HepG2 (cell line): ENCODE results near the gene GOLGA6C. TPM values are rescaled to one million over a fixed set of nuclear protein-coding genes. Genes with fewer than 3 reads are reported as not detected.
"Not testable (repeated sequence)": the region's sequence is repeated elsewhere in the genome, so short reads cannot be mapped to it uniquely, and the experiment has no call there.

Source experiments
- ATAC-seq: fragments of 200-7000 bp; cut with Tn5 transposase; 3 replicates; pipeline ENCODE4 v1.9.1; 2020; ENCODE audit warnings: mild to moderate bottlenecking, moderate library complexity
- BruUV-seq: library from RNA; stranded (reverse); fragments of 400-500 nt; replicated peaks from 2 replicates; lab custom pipeline; 2021; lab: Mats Ljungman, UMichigan
- CTCF ChIA-PET: fragments of 300-600 bp; formaldehyde crosslinking; extraction: SDS; loops from one replicate; lab custom pipeline; 2021; ENCODE audit warnings: low total read pairs, inconsistent platforms, low intra/inter-chr PET ratio; lab: Yijun Ruan, JAX
- POLR2A ChIA-PET: fragments of 350-600 bp; sonication (Branson Sonifier 250); formaldehyde crosslinking; loops from one replicate; lab custom pipeline; 2020; ENCODE audit warnings: antibody characterized with exemption, inconsistent platforms; lab: Yijun Ruan, JAX
- DNase-seq: peaks from one replicate; pipeline ENCODE4 v3.0.0-alpha.2; 2015; ENCODE audit warnings: low spot score
- FAIRE-seq: peaks from 3 replicates; lab custom pipeline; 2011; peaks lifted over from hg19 to GRCh38; lab: Jason Lieb, UNC
- H2AFZ ChIP-seq: one replicate; pipeline ENCODE4 v1.6.1; 2011; ENCODE audit warnings: low read length, inconsistent platforms
- H3K27ac ChIP-seq: fragments of 300-600 bp; 3 replicates; pipeline ENCODE4 v1.8.0; 2011; ENCODE audit warnings: mixed run types, mild to moderate bottlenecking, mixed read lengths, low read length, inconsistent platforms; ENCODE audit not compliant: insufficient read depth; ENCODE audit errors: extremely low read length
- H3K27me3 ChIP-seq, 2 experiments: fragments of 200-600 bp in 1 of 2; 2 replicates in 1 of 2; 3 replicates in 1 of 2; pipeline versions ENCODE4 v1.6.0 to v1.8.0; 2011; ENCODE audit warnings: low read length in 2 of 2, mild to moderate bottlenecking in 2 of 2, moderate library complexity in 2 of 2, inconsistent platforms in 1 of 2; ENCODE audit not compliant: insufficient read depth in 2 of 2, control insufficient read depth in 1 of 2
- H3K36me3 ChIP-seq, 2 experiments: fragments of 200-600 bp in 1 of 2; replicated peaks in 1 of 2; 2 replicates in 1 of 2; 3 replicates in 1 of 2; pipeline versions ENCODE4 v1.5.1 to v1.8.0; 2011; ENCODE audit warnings: low read length in 2 of 2, inconsistent platforms in 1 of 2; ENCODE audit not compliant: insufficient read depth in 2 of 2, control insufficient read depth in 1 of 2
- H3K4me1 ChIP-seq: 2 replicates; pipeline ENCODE4 v1.5.1; 2012; ENCODE audit warnings: low read length, inconsistent platforms; ENCODE audit not compliant: insufficient read depth
- H3K4me2 ChIP-seq: 2 replicates; pipeline ENCODE4 v1.6.0; 2011; ENCODE audit warnings: low read depth, low read length, inconsistent platforms
- H3K4me3 ChIP-seq, 3 experiments: fragments of 200-600 bp in 1 of 3; sonication (generic), shearing (Covaris generic) in 1 of 3; replicated peaks in 1 of 3; 2 replicates each; pipeline ENCODE4 v1.5.1; 2011 to 2016; ENCODE audit warnings: low read length in 3 of 3, inconsistent platforms in 2 of 3, low read depth in 2 of 3, mild to moderate bottlenecking in 2 of 3, control low read depth in 1 of 3, mixed read lengths in 1 of 3; ENCODE audit not compliant: insufficient read depth in 1 of 3
- H3K79me2 ChIP-seq: one replicate; pipeline ENCODE4 v1.6.1; 2011; ENCODE audit warnings: low read length, inconsistent platforms; ENCODE audit not compliant: insufficient read depth
- H3K9ac ChIP-seq: 2 replicates; pipeline ENCODE4 v1.6.0; 2011; ENCODE audit warnings: mild to moderate bottlenecking, low read depth, low read length, inconsistent platforms; ENCODE audit not compliant: insufficient read depth
- H3K9me3 ChIP-seq: 2 replicates; pipeline ENCODE4 v1.5.1; 2012; ENCODE audit warnings: mild to moderate bottlenecking, low read length
- H4K20me1 ChIP-seq: 2 replicates; pipeline ENCODE4 v1.6.0; 2011; ENCODE audit warnings: inconsistent platforms, mild to moderate bottlenecking, low read length, moderate library complexity; ENCODE audit not compliant: insufficient read depth
- BCL6 ChIP-seq: IDR thresholded peaks from 2 replicates; pipeline ENCODE4 v1.6.1; 2016; ENCODE audit warnings: missing genetic modification reagents, missing compliant biosample characterization
- STAG1 ChIP-seq: sonication (generic); formaldehyde crosslinking; IDR thresholded peaks from 2 replicates; pipeline ENCODE4 v1.4.0; 2020; ENCODE audit warnings: missing genetic modification reagents
- WGBS: methylation state at CpG from one replicate; pipeline ENCODE4 v1.1.6; 2017; ENCODE audit warnings: low lambda C conversion rate; 5-methylcytosine and 5-hydroxymethylcytosine counted together
- in situ Hi-C: cut with HindIII; loops from 2 replicates; pipeline ENCODE4 v1.10.0; 2017; ENCODE audit warnings: low pct_unique_long_range_greater_than_20kb; ENCODE audit not compliant: extremely low pct_ligation_motif_present
- intact Hi-C: fragments of 100-400 bp; cut with micrococcal nuclease; formaldehyde crosslinking; loops from one replicate; pipeline ENCODE4 v1.10.0; 2022; ENCODE audit not compliant: unreplicated experiment
- polyA plus RNA-seq, 8 experiments: library from polyadenylated mRNA; depleted of rRNA in 3 of 8; stranded (reverse) in 7 of 8; unstranded in 1 of 8; fragments of >200 nt; fragmentation: Illumina TruSeq in 4 of 8; extraction: Trizol in 4 of 8; gene quantifications; 2 replicates each; pipeline versions ENCODE4 v1.2.1 to v1.2.3, GENCODE V29; 2011 to 2016; ENCODE audit warnings: low read depth in 4 of 8, missing spikeins in 1 of 8, mixed read lengths in 1 of 8; ENCODE audit not compliant: insufficient read depth in 1 of 8
- total RNA-seq, 5 experiments: library from RNA; depleted of rRNA; stranded (reverse); fragments of >200 nt; fragmentation: Illumina TruSeq; extraction: Trizol; gene quantifications; 2 replicates each; pipeline ENCODE4 v1.2.3, GENCODE V29; 2016; ENCODE audit warnings: low read depth in 1 of 5
- TF ChIP-seq, protein P1 (sequence below): sonication (generic); formaldehyde crosslinking; IDR thresholded peaks from 2 replicates; pipeline ENCODE4 v1.5.0; 2020; ENCODE audit warnings: mild to moderate bottlenecking, missing genetic modification reagents, moderate library complexity

The GOLGA6C gene
- total and polyA plus RNA-seq, 2 of the 13 experiments (the other 11 are each of a cell fraction or from before 2014, with no cell fraction given) = not detected

DNA sequence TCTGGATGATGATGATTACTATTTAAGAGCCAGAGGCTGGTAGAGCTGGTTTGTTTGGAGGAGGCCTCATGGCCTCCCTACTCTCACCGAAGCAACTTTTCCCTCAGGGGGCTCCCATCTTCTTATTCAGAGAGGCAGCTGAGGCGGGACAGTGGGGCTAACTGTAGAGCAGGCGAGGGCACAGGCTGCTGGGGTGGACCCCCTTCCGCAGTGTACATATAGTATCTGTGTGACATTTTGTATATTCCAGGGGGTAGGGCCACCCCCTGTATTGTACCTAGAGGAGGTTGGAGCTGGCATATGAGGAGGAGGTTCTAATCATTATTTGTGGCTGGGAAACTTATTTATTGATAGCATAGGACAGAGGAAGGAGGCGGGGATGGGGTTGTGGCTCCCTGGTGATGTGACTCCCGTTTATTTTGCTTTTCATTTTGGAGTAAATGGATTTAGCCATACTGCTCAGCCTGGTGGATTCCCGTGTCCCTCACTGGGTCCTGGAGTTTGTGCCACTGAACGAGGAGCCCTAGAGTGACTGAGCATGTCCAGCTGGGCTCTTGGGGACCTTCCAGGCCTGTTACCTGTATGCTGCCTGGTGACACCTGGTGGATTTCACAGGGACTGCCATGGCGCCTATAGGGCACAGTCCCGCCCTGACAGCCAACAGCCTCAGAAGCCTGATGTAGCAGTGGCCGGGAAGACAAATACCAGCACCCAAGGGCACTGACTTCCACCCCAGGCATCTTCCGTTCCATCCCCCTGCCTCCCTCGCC lies 40.6 kb downstream of the GOLGA6C start:
- H2AFZ ChIP-seq, H3K27ac ChIP-seq, POLR2A ChIA-PET, H4K20me1 ChIP-seq, CTCF ChIA-PET: not testable (repeated sequence)
- TF ChIP-seq STAG1 (CRISPR knock-in tag) = 0 out of 2 replicates have a peak, but pooled peaks have one; percentile 22
- TF ChIP-seq, all 625 proteins: peak for 1; not testable (repeated sequence) for 624
- intact Hi-C loops, H3K36me3 ChIP-seq, in situ Hi-C loops, H3K4me3 ChIP-seq, DNase-seq, H3K9ac ChIP-seq, BruUV-seq, H3K27me3 ChIP-seq, H3K79me2 ChIP-seq, H3K4me1 ChIP-seq, FAIRE-seq, H3K9me3 ChIP-seq: not testable (repeated sequence)
- ATAC-seq = peak; percentile 99
- H3K4me2 ChIP-seq = peak overlapping the region; percentile 42
- WGBS = 69% methylated on average over 3 of the region's 13 CpGs

DNA sequence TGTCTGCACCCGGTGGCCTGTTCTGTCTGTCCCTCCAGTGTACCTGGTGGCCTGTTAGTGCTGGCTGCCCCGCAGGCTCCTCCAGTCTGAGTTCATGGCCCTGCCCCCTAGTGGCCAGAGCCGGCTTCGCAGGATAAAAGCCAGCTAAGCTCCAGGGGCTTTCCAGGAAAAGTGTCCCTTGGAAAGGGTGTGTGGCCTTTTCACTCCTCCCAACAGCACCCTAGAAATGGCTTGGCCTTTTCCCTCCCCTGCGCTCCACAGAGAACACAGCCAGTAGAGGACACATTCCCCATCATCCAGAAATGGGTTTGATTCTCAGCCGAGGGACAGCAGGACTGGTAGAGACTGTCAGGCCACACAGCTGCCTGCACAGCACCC lies 41.2 kb downstream of the GOLGA6C start:
- DNase-seq, in situ Hi-C loops, H3K4me1 ChIP-seq, BruUV-seq, H3K79me2 ChIP-seq, H4K20me1 ChIP-seq, intact Hi-C loops, H3K4me3 ChIP-seq, H2AFZ ChIP-seq, FAIRE-seq, POLR2A ChIA-PET, H3K27me3 ChIP-seq, H3K9me3 ChIP-seq, CTCF ChIA-PET, H3K9ac ChIP-seq, H3K27ac ChIP-seq, H3K36me3 ChIP-seq: not testable (repeated sequence)
- TF ChIP-seq BCL6 (CRISPR knock-in tag) = 0 out of 2 replicates have a peak, but pooled peaks have one; percentile 23
- TF ChIP-seq, protein P1, sequence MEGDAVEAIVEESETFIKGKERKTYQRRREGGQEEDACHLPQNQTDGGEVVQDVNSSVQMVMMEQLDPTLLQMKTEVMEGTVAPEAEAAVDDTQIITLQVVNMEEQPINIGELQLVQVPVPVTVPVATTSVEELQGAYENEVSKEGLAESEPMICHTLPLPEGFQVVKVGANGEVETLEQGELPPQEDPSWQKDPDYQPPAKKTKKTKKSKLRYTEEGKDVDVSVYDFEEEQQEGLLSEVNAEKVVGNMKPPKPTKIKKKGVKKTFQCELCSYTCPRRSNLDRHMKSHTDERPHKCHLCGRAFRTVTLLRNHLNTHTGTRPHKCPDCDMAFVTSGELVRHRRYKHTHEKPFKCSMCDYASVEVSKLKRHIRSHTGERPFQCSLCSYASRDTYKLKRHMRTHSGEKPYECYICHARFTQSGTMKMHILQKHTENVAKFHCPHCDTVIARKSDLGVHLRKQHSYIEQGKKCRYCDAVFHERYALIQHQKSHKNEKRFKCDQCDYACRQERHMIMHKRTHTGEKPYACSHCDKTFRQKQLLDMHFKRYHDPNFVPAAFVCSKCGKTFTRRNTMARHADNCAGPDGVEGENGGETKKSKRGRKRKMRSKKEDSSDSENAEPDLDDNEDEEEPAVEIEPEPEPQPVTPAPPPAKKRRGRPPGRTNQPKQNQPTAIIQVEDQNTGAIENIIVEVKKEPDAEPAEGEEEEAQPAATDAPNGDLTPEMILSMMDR = 0 out of 2 replicates have a peak, but pooled peaks have one; percentile 12
- H3K4me2 ChIP-seq = peak overlapping the region; percentile 42
- WGBS = 0% methylated on average over 1 of the region's 6 CpGs
- ATAC-seq = peak; percentile 97

DNA sequence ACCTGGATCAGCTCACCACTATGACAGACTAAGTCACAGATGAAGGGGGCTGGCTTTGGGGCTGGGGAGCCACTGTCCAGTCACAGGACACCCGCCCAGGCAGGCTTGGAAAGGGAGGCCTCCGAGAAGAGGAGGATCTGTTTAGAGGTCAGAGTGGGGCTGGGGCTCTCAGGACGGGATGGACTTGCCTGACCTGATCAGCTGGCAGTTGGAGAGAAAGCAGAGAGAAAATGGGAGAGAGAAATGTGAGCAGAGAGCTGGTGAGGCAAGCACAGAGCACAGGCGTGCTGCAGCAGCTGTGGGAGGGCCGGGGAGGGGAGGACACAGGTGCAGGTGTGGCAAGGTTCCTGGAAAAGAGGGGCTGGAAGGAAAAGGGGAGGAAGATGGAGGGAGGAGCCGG lies 41.9 kb downstream of the GOLGA6C start:
- FAIRE-seq, H3K36me3 ChIP-seq, H2AFZ ChIP-seq, H3K9me3 ChIP-seq, H4K20me1 ChIP-seq, BruUV-seq, CTCF ChIA-PET, H3K4me3 ChIP-seq, H3K79me2 ChIP-seq, H3K4me2 ChIP-seq, in situ Hi-C loops, H3K9ac ChIP-seq, H3K27me3 ChIP-seq, H3K4me1 ChIP-seq, DNase-seq, H3K27ac ChIP-seq, ATAC-seq, POLR2A ChIA-PET: not testable (repeated sequence)
- 1% methylated on average over 5 of the region's 6 CpGs for WGBS
- intact Hi-C loops = loop anchor here (10.0 kb wide), 1 partner anchor 265 kb away; no protein-coding TSS in a partner anchor
